GM12878 (cell line): ENCODE data around the gene MBOAT7. TPM values are rescaled to one million over a fixed set of nuclear protein-coding genes. Genes with fewer than 3 reads are reported as not detected.

Experiments
- ATF7 ChIP-seq: fragments of 450-650 bp; IDR thresholded peaks from 2 replicates; pipeline ENCODE4 v1.6.1; 2016; ENCODE audit warnings: low read depth, mild to moderate bottlenecking
- E2F4 ChIP-seq: IDR thresholded peaks from 2 replicates; pipeline ENCODE4 v1.6.1; 2012; ENCODE audit warnings: low read depth, low read length, improper control_type of control experiment
- ETV6 ChIP-seq, 2 experiments: fragments of 450-650 bp in 1 of 2; IDR thresholded peaks in 1 of 2; conservative IDR thresholded peaks in 1 of 2; 2 replicates each; pipeline ENCODE4 v1.6.1; 2014; ENCODE audit warnings: antibody characterized with exemption in 1 of 2, borderline replicate concordance in 1 of 2, low read depth in 1 of 2, mild to moderate bottlenecking in 1 of 2, moderate library complexity in 1 of 2
- KDM1A ChIP-seq: fragments of 200-600 bp; sonication (generic); IDR thresholded peaks from 2 replicates; pipeline ENCODE4 v1.6.1; 2016; ENCODE audit warnings: borderline replicate concordance
- RCOR1 ChIP-seq: conservative IDR thresholded peaks from 2 replicates; pipeline ENCODE4 v1.6.1; 2012; ENCODE audit warnings: low read depth, low read length, improper control_type of control experiment
- RELB ChIP-seq: fragments of 450-650 bp; IDR thresholded peaks from 2 replicates; pipeline ENCODE4 v1.6.1; 2017; ENCODE audit warnings: low read depth, mild to moderate bottlenecking, moderate library complexity
- SKIL ChIP-seq: fragments of 450-650 bp; IDR thresholded peaks from 2 replicates; pipeline ENCODE4 v1.6.1; 2017; ENCODE audit warnings: mild to moderate bottlenecking, low read depth, inconsistent platforms; ENCODE audit not compliant: poor library complexity, severe bottlenecking
- ZNF207 ChIP-seq: fragments of 450-650 bp; IDR thresholded peaks from 2 replicates; pipeline ENCODE4 v1.6.1; 2014; ENCODE audit warnings: antibody characterized with exemption, mild to moderate bottlenecking, borderline replicate concordance
- polyA plus RNA-seq, 11 experiments: library from polyadenylated mRNA; depleted of rRNA in 4 of 11; unstranded in 6 of 11; stranded (reverse) in 5 of 11; fragments of >200 nt; fragmentation: Nextera tagmentation in 4 of 11; fragmentation: Illumina TruSeq in 1 of 11; extraction: Ambion mirVana in 4 of 11; extraction: Trizol in 1 of 11; gene quantifications; 1 replicate in 1 of 11; 2 replicates in 10 of 11; pipeline versions ENCODE4 v1.2.1 to v1.2.3, GENCODE V29; 2011 to 2016; ENCODE audit warnings: inconsistent platforms in 2 of 11, missing spikeins in 2 of 11, low read depth in 1 of 11
- total RNA-seq, 4 experiments: library from RNA; depleted of rRNA in 3 of 4; stranded (reverse); fragments of >200 nt in 3 of 4; fragmentation: Illumina TruSeq in 1 of 4; extraction: Trizol in 1 of 4; gene quantifications; 2 replicates each; pipeline versions ENCODE4 v1.2.1 to v1.2.3, GENCODE V29; 2013 to 2021

Gene MBOAT7
- total and polyA plus RNA-seq, 10 of the 15 experiments (the other 5 are each of a cell fraction or from before 2014, with no cell fraction given), result 0.69 to 44.5 (median 21.7) TPM

- 0 out of 4 replicates have a peak, but pooled peaks of 1 of the 2 experiments have one; percentile 15 for TF ChIP-seq ETV6 (conservative IDR thresholded peaks at IDR 0.05 in 1 of 2, IDR thresholded peaks at IDR 0.05 in 1 of 2; ENCODE audit: borderline replicate concordance in 1 of 2, low read depth in 1 of 2)
- TF ChIP-seq RCOR1, result no peak
- no peak for TF ChIP-seq SKIL
- TF ChIP-seq KDM1A, result no peak
- no peak for TF ChIP-seq E2F4
- no peak for TF ChIP-seq RELB
- TF ChIP-seq ATF7, result no peak
- TF ChIP-seq ZNF207, result no peak
Observed at GRCh38 chr19:54201172-54201701, 11.9 kb upstream of the MBOAT7 start (continued).
